HEK293 (cell line): ENCODE results near the gene PDE4B.
A peak's percentile ranks its signal among the peaks of the same experiment; 100 is the strongest.

Experiments used
- BCL11B ChIP-seq: fragments of 450-650 bp; formaldehyde crosslinking; IDR thresholded peaks from 2 replicates; pipeline ENCODE4 v1.5.1; 2016; ENCODE audit warnings: low read depth, missing biosample characterization, missing genetic modification characterization
- GFI1B ChIP-seq: fragments of 450-650 bp; formaldehyde crosslinking; IDR thresholded peaks from 2 replicates; pipeline ENCODE4 v1.5.1; 2016; ENCODE audit warnings: missing biosample characterization, missing genetic modification characterization
- IKZF3 ChIP-seq: fragments of 450-650 bp; IDR thresholded peaks from 2 replicates; pipeline ENCODE4 v1.5.0; 2018; ENCODE audit warnings: missing biosample characterization, mild to moderate bottlenecking, missing genetic modification characterization, moderate library complexity
- KLF8 ChIP-seq: fragments of 450-650 bp; formaldehyde crosslinking; IDR thresholded peaks from 2 replicates; pipeline ENCODE4 v1.5.1; 2016; ENCODE audit warnings: missing biosample characterization, missing genetic modification characterization
- PRDM1 ChIP-seq: fragments of 450-650 bp; formaldehyde crosslinking; IDR thresholded peaks from 2 replicates; pipeline ENCODE4; 2016; ENCODE audit warnings: missing biosample characterization, missing genetic modification characterization
- SP3 ChIP-seq: fragments of 450-650 bp; formaldehyde crosslinking; IDR thresholded peaks from 2 replicates; pipeline ENCODE4 v1.5.1; 2016; ENCODE audit warnings: missing biosample characterization, missing genetic modification characterization
- ZFP41 ChIP-seq: fragments of 450-650 bp; formaldehyde crosslinking; IDR thresholded peaks from 2 replicates; pipeline ENCODE4 v1.5.1; 2016; ENCODE audit warnings: missing biosample characterization, missing genetic modification characterization, borderline replicate concordance
- ZNF112 ChIP-seq: fragments of 450-650 bp; formaldehyde crosslinking; IDR thresholded peaks from 2 replicates; pipeline ENCODE4 v1.5.0; 2017; ENCODE audit warnings: missing biosample characterization, missing genetic modification characterization
- ZNF138 ChIP-seq: fragments of 450-650 bp; formaldehyde crosslinking; IDR thresholded peaks from 2 replicates; pipeline ENCODE4 v1.5.1; 2016; ENCODE audit warnings: missing biosample characterization, missing genetic modification characterization, borderline replicate concordance
- ZNF223 ChIP-seq: fragments of 450-650 bp; formaldehyde crosslinking; IDR thresholded peaks from 2 replicates; pipeline ENCODE4 v1.5.1; 2016; ENCODE audit warnings: missing biosample characterization, missing genetic modification characterization
- ZNF239 ChIP-seq: fragments of 450-650 bp; formaldehyde crosslinking; IDR thresholded peaks from 2 replicates; pipeline ENCODE4 v1.5.1; 2016; ENCODE audit warnings: missing biosample characterization, missing genetic modification characterization
- ZNF274 ChIP-seq, 2 experiments: fragments of 200-500 bp in 1 of 2; fragments of 450-650 bp in 1 of 2; sonication (Bioruptor generic) in 1 of 2; formaldehyde crosslinking in 1 of 2; IDR thresholded peaks; 2 replicates each; pipeline versions ENCODE4 v1.5.1 to v1.6.1; 2014 to 2016; ENCODE audit warnings: borderline replicate concordance in 1 of 2, inconsistent platforms in 1 of 2, low read length in 1 of 2, missing biosample characterization in 1 of 2, missing genetic modification characterization in 1 of 2
- ZNF311 ChIP-seq: fragments of 450-650 bp; formaldehyde crosslinking; IDR thresholded peaks from 2 replicates; pipeline ENCODE4 v1.5.1; 2017; ENCODE audit warnings: missing biosample characterization, missing genetic modification characterization, borderline replicate concordance
- ZNF514 ChIP-seq: fragments of 450-650 bp; formaldehyde crosslinking; IDR thresholded peaks from 2 replicates; pipeline ENCODE4 v1.5.1; 2016; ENCODE audit warnings: missing biosample characterization, missing genetic modification characterization
- ZNF654 ChIP-seq: fragments of 450-650 bp; formaldehyde crosslinking; IDR thresholded peaks from 2 replicates; pipeline ENCODE4 v1.5.1; 2016; ENCODE audit warnings: low read depth, missing biosample characterization, missing genetic modification characterization
- ZNF768 ChIP-seq: fragments of 450-650 bp; formaldehyde crosslinking; IDR thresholded peaks from 2 replicates; pipeline ENCODE4 v1.5.1; 2018; ENCODE audit warnings: missing biosample characterization, mild to moderate bottlenecking, missing genetic modification characterization
- TF ChIP-seq, protein P1 (sequence below): fragments of 450-650 bp; formaldehyde crosslinking; IDR thresholded peaks from 2 replicates; pipeline ENCODE4 v1.5.1; 2016; ENCODE audit warnings: missing biosample characterization, missing genetic modification characterization
- TF ChIP-seq, protein P2 (sequence below): fragments of 450-650 bp; formaldehyde crosslinking; IDR thresholded peaks from 2 replicates; pipeline ENCODE4 v1.5.1; 2016; ENCODE audit warnings: missing biosample characterization, missing genetic modification characterization, low read depth
- TF ChIP-seq, protein P3 (sequence below): fragments of 450-650 bp; formaldehyde crosslinking; IDR thresholded peaks from 2 replicates; pipeline ENCODE4 v1.5.1; 2016; ENCODE audit warnings: missing biosample characterization, missing genetic modification characterization, low read depth
- TF ChIP-seq, protein P4 (sequence below): fragments of 450-650 bp; formaldehyde crosslinking; IDR thresholded peaks from 2 replicates; pipeline ENCODE4 v1.5.1; 2016; ENCODE audit warnings: missing biosample characterization, missing genetic modification characterization
- TF ChIP-seq, protein P5 (sequence below): fragments of 450-650 bp; formaldehyde crosslinking; IDR thresholded peaks from 2 replicates; pipeline ENCODE4 v1.5.1; 2017; ENCODE audit warnings: missing biosample characterization, missing genetic modification characterization
- TF ChIP-seq, protein P6 (sequence below): fragments of 450-650 bp; IDR thresholded peaks from 2 replicates; pipeline ENCODE4 v1.5.1; 2018; ENCODE audit warnings: missing biosample characterization, mild to moderate bottlenecking, missing genetic modification characterization
- TF ChIP-seq, protein P7 (sequence below): fragments of 450-650 bp; formaldehyde crosslinking; IDR thresholded peaks from 2 replicates; pipeline ENCODE4 v1.5.1; 2017; ENCODE audit warnings: missing biosample characterization, mild to moderate bottlenecking, missing genetic modification characterization, moderate library complexity
- TF ChIP-seq, protein P8 (sequence below): fragments of 450-650 bp; formaldehyde crosslinking; IDR thresholded peaks from 2 replicates; pipeline ENCODE4 v1.5.1; 2016; ENCODE audit warnings: missing biosample characterization, missing genetic modification characterization
- TF ChIP-seq, protein P9 (sequence below): fragments of 450-650 bp; formaldehyde crosslinking; IDR thresholded peaks from 2 replicates; pipeline ENCODE4 v1.5.1; 2017; ENCODE audit warnings: missing biosample characterization, missing genetic modification characterization

The PDE4B gene

DNA sequence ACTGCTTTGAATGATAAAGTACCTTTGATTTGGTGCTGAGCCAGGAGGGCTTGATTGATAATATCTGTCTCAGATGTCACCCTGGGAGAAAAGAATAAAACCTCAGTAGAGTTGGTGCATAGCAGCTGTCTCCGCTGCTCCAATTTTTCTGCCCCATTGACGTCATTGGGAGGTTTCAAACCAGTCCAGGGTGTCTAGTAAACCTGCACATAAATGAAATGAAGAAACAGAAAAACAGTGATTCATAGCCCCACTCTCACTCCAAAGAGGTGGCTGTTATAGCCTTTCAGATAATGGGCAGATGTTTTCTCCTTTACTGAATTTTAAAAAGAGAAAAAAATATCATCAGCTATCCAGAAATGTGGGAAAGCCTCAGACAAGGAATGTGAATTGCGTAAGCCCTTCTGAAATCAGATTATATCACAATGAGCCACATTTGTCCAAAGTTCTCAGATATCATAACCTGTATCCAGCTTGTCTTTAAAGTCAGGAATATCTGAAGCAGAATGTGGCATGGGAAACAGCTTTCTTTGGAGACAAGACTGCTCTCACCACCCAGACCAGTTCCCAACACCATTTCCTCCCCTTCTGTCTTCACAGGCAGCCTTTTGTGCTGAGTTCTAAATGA, 390.0 kb downstream of the PDE4B start (continued):
- TF ChIP-seq, protein P1, sequence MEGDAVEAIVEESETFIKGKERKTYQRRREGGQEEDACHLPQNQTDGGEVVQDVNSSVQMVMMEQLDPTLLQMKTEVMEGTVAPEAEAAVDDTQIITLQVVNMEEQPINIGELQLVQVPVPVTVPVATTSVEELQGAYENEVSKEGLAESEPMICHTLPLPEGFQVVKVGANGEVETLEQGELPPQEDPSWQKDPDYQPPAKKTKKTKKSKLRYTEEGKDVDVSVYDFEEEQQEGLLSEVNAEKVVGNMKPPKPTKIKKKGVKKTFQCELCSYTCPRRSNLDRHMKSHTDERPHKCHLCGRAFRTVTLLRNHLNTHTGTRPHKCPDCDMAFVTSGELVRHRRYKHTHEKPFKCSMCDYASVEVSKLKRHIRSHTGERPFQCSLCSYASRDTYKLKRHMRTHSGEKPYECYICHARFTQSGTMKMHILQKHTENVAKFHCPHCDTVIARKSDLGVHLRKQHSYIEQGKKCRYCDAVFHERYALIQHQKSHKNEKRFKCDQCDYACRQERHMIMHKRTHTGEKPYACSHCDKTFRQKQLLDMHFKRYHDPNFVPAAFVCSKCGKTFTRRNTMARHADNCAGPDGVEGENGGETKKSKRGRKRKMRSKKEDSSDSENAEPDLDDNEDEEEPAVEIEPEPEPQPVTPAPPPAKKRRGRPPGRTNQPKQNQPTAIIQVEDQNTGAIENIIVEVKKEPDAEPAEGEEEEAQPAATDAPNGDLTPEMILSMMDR (tag by site-specific recombination): no peak
- TF ChIP-seq ZNF514 (tag by site-specific recombination): no peak
- TF ChIP-seq, protein P2, sequence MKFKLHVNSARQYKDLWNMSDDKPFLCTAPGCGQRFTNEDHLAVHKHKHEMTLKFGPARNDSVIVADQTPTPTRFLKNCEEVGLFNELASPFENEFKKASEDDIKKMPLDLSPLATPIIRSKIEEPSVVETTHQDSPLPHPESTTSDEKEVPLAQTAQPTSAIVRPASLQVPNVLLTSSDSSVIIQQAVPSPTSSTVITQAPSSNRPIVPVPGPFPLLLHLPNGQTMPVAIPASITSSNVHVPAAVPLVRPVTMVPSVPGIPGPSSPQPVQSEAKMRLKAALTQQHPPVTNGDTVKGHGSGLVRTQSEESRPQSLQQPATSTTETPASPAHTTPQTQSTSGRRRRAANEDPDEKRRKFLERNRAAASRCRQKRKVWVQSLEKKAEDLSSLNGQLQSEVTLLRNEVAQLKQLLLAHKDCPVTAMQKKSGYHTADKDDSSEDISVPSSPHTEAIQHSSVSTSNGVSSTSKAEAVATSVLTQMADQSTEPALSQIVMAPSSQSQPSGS (tag by site-specific recombination): peak; percentile 91
- TF ChIP-seq, protein P3, sequence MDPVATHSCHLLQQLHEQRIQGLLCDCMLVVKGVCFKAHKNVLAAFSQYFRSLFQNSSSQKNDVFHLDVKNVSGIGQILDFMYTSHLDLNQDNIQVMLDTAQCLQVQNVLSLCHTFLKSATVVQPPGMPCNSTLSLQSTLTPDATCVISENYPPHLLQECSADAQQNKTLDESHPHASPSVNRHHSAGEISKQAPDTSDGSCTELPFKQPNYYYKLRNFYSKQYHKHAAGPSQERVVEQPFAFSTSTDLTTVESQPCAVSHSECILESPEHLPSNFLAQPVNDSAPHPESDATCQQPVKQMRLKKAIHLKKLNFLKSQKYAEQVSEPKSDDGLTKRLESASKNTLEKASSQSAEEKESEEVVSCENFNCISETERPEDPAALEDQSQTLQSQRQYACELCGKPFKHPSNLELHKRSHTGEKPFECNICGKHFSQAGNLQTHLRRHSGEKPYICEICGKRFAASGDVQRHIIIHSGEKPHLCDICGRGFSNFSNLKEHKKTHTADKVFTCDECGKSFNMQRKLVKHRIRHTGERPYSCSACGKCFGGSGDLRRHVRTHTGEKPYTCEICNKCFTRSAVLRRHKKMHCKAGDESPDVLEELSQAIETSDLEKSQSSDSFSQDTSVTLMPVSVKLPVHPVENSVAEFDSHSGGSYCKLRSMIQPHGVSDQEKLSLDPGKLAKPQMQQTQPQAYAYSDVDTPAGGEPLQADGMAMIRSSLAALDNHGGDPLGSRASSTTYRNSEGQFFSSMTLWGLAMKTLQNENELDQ (tag by site-specific recombination): no peak
- TF ChIP-seq, protein P4, sequence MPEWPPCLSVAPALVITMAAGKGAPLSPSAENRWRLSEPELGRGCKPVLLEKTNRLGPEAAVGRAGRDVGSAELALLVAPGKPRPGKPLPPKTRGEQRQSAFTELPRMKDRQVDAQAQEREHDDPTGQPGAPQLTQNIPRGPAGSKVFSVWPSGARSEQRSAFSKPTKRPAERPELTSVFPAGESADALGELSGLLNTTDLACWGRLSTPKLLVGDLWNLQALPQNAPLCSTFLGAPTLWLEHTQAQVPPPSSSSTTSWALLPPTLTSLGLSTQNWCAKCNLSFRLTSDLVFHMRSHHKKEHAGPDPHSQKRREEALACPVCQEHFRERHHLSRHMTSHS: no peak
- TF ChIP-seq, protein P5, sequence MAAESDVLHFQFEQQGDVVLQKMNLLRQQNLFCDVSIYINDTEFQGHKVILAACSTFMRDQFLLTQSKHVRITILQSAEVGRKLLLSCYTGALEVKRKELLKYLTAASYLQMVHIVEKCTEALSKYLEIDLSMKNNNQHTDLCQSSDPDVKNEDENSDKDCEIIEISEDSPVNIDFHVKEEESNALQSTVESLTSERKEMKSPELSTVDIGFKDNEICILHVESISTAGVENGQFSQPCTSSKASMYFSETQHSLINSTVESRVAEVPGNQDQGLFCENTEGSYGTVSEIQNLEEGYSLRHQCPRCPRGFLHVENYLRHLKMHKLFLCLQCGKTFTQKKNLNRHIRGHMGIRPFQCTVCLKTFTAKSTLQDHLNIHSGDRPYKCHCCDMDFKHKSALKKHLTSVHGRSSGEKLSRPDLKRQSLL (tag by site-specific recombination): no peak
- no peak for TF ChIP-seq ZNF239 (tag by site-specific recombination)
- TF ChIP-seq ZNF768 (tag by site-specific recombination): no peak
- 0 out of 2 replicates have a peak, but pooled peaks have one; percentile 45 for TF ChIP-seq KLF8 (tag by site-specific recombination)
- peak; percentile 80 for TF ChIP-seq IKZF3 (tag by site-specific recombination)
- TF ChIP-seq PRDM1: peak; percentile 76
- no peak for TF ChIP-seq ZNF138 (tag by site-specific recombination)
- TF ChIP-seq SP3: no peak; the same call in 1 of the 2 replicates
- TF ChIP-seq GFI1B: 0 out of 2 replicates have a peak, but pooled peaks have one; percentile 37
- TF ChIP-seq, protein P6, sequence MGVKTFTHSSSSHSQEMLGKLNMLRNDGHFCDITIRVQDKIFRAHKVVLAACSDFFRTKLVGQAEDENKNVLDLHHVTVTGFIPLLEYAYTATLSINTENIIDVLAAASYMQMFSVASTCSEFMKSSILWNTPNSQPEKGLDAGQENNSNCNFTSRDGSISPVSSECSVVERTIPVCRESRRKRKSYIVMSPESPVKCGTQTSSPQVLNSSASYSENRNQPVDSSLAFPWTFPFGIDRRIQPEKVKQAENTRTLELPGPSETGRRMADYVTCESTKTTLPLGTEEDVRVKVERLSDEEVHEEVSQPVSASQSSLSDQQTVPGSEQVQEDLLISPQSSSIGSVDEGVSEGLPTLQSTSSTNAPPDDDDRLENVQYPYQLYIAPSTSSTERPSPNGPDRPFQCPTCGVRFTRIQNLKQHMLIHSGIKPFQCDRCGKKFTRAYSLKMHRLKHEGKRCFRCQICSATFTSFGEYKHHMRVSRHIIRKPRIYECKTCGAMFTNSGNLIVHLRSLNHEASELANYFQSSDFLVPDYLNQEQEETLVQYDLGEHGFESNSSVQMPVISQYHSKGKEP (tag by site-specific recombination): peak; percentile 83
- TF ChIP-seq ZFP41 (tag by site-specific recombination): no peak
- peak; percentile 55; the same call in 1 of the 2 replicates for TF ChIP-seq BCL11B (tag by site-specific recombination)
- TF ChIP-seq, protein P7, sequence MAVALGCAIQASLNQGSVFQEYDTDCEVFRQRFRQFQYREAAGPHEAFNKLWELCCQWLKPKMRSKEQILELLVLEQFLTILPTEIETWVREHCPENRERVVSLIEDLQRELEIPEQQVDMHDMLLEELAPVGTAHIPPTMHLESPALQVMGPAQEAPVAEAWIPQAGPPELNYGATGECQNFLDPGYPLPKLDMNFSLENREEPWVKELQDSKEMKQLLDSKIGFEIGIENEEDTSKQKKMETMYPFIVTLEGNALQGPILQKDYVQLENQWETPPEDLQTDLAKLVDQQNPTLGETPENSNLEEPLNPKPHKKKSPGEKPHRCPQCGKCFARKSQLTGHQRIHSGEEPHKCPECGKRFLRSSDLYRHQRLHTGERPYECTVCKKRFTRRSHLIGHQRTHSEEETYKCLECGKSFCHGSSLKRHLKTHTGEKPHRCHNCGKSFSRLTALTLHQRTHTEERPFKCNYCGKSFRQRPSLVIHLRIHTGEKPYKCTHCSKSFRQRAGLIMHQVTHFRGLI (tag by site-specific recombination): no peak
- TF ChIP-seq, protein P8, sequence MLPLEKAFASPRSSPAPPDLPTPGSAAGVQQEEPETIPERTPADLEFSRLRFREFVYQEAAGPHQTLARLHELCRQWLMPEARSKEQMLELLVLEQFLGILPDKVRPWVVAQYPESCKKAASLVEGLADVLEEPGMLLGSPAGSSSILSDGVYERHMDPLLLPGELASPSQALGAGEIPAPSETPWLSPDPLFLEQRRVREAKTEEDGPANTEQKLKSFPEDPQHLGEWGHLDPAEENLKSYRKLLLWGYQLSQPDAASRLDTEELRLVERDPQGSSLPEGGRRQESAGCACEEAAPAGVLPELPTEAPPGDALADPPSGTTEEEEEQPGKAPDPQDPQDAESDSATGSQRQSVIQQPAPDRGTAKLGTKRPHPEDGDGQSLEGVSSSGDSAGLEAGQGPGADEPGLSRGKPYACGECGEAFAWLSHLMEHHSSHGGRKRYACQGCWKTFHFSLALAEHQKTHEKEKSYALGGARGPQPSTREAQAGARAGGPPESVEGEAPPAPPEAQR: no peak
- TF ChIP-seq ZNF311 (tag by site-specific recombination): no peak
- TF ChIP-seq, protein P9, sequence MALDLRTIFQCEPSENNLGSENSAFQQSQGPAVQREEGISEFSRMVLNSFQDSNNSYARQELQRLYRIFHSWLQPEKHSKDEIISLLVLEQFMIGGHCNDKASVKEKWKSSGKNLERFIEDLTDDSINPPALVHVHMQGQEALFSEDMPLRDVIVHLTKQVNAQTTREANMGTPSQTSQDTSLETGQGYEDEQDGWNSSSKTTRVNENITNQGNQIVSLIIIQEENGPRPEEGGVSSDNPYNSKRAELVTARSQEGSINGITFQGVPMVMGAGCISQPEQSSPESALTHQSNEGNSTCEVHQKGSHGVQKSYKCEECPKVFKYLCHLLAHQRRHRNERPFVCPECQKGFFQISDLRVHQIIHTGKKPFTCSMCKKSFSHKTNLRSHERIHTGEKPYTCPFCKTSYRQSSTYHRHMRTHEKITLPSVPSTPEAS: peak; percentile 26; the same call in 1 of the 2 replicates
- no peak for TF ChIP-seq ZNF274 (IDR thresholded peaks at IDR 0.05; ENCODE audit: low read length)
- TF ChIP-seq ZNF274 (tag by site-specific recombination; IDR thresholded peaks at IDR 0.05; ENCODE audit: borderline replicate concordance): no peak
- TF ChIP-seq ZNF112 (tag by site-specific recombination): no peak
- TF ChIP-seq ZNF223 (tag by site-specific recombination): no peak
- TF ChIP-seq ZNF654 (tag by site-specific recombination): no peak
